ENCODE results near the gene SRRT.
A peak's percentile ranks its signal among the peaks of the same experiment; 100 is the strongest.

The SRRT gene

GRCh38 chr7:100895956-100896731 lies 21.2 kb downstream of the SRRT start (continued):
- TF ChIP-seq ZNF423 (tag by site-specific recombination; IDR thresholded peaks at IDR 0.05) (no peak), KLF1 (tag by site-specific recombination; IDR thresholded peaks at IDR 0.05) (peak; percentile 34), WT1 (tag by site-specific recombination; IDR thresholded peaks at IDR 0.05) (peak; percentile 54), ZEB2 (tag by site-specific recombination; IDR thresholded peaks at IDR 0.05) (peak; percentile 95), ZNF561 (tag by site-specific recombination; IDR thresholded peaks at IDR 0.05; ENCODE audit: borderline replicate concordance) (peak; percentile 34; the same call in 1 of the 2 replicates), ZNF707 (tag by site-specific recombination; IDR thresholded peaks at IDR 0.05) (0 out of 2 replicates have a peak, but pooled peaks have one; percentile 55), GLIS2 (tag by site-specific recombination; IDR thresholded peaks at IDR 0.05) (peak; percentile 90), ZNF571 (tag by site-specific recombination; IDR thresholded peaks at IDR 0.05) (no peak), ZNF324 (tag by site-specific recombination; IDR thresholded peaks at IDR 0.05) (peak; percentile 65), TCF7L2 (IDR thresholded peaks at IDR 0.05; ENCODE audit: borderline replicate concordance, low read depth, low read length) (no peak), SP7 (tag by site-specific recombination; IDR thresholded peaks at IDR 0.05) (peak; percentile 85), ZNF621 (tag by site-specific recombination; IDR thresholded peaks at IDR 0.05) (no peak), ZIC2 (tag by site-specific recombination; IDR thresholded peaks at IDR 0.05) (peak; percentile 81), ZFP37 (tag by site-specific recombination; IDR thresholded peaks at IDR 0.05) (peak; percentile 91), ZFP41 (tag by site-specific recombination; IDR thresholded peaks at IDR 0.05; ENCODE audit: borderline replicate concordance) (0 out of 2 replicates have a peak, but pooled peaks have one; percentile 5), ZNF792 (tag by site-specific recombination; IDR thresholded peaks at IDR 0.05) (peak; percentile 41; the same call in 1 of the 2 replicates), ATF2 (tag by site-specific recombination; IDR thresholded peaks at IDR 0.05; ENCODE audit: low read depth) (peak; percentile 96), ZNF596 (tag by site-specific recombination; IDR thresholded peaks at IDR 0.05) (peak; percentile 3; the same call in 1 of the 2 replicates), ZNF121 (tag by site-specific recombination; IDR thresholded peaks at IDR 0.05) (no peak), ZNF184 (tag by site-specific recombination; IDR thresholded peaks at IDR 0.05) (0 out of 2 replicates have a peak, but pooled peaks have one; percentile 6), ZNF335 (tag by site-specific recombination; conservative IDR thresholded peaks at IDR 0.05) (peak; percentile 73), SCRT1 (tag by site-specific recombination; IDR thresholded peaks at IDR 0.05; ENCODE audit: borderline replicate concordance) (peak; percentile 92), PBX3 (CRISPR knock-in tag; IDR thresholded peaks at IDR 0.05) (no peak), ZNF2 (tag by site-specific recombination; IDR thresholded peaks at IDR 0.05) (peak; percentile 95; the same call in 1 of the 2 replicates), ZNF658 (tag by site-specific recombination; IDR thresholded peaks at IDR 0.05) (peak; percentile 49; the same call in 1 of the 2 replicates), HIC1 (tag by site-specific recombination; IDR thresholded peaks at IDR 0.05) (peak; percentile 97), KLF17 (tag by site-specific recombination; IDR thresholded peaks at IDR 0.05) (peak; percentile 83), ZBTB11 (tag by site-specific recombination; conservative IDR thresholded peaks at IDR 0.05; ENCODE audit: low read depth) (peak; percentile 89), ZNF169 (tag by site-specific recombination; IDR thresholded peaks at IDR 0.05) (peak; percentile 26; the same call in 1 of the 2 replicates), ZNF785 (tag by site-specific recombination; IDR thresholded peaks at IDR 0.05) (0 out of 2 replicates have a peak, but pooled peaks have one; percentile 9), ZNF600 (tag by site-specific recombination; IDR thresholded peaks at IDR 0.05) (peak; percentile 82; the same call in 1 of the 2 replicates), ZNF221 (tag by site-specific recombination; IDR thresholded peaks at IDR 0.05; ENCODE audit: borderline replicate concordance) (no peak)

All from HEK293 (cell line).